Liver (tissue), 9 donors: ENCODE data around the gene RPS6KA3. TPM values are rescaled to one million over a fixed set of nuclear protein-coding genes. Genes with fewer than 3 reads are reported as not detected.

Experiments used
- DNase-seq: peaks from one replicate; pipeline ENCODE4 v3.0.0-alpha.2; 2017; ENCODE audit warnings: low spot score
- H3K27ac ChIP-seq, 2 donors: one replicate each; pipeline ENCODE4 v1.7.0; 2013; ENCODE audit warnings: inconsistent platforms in 2 of 2, low read length in 2 of 2, control low read depth in 1 of 2, low read depth in 1 of 2, mild to moderate bottlenecking in 1 of 2
- H3K27me3 ChIP-seq, 4 donors: one replicate each; pipeline versions ENCODE4 v1.6.1 to v1.7.0; 2013; ENCODE audit warnings: low read length in 3 of 4, inconsistent platforms in 1 of 4, mild to moderate bottlenecking in 1 of 4, moderate library complexity in 1 of 4; ENCODE audit not compliant: control insufficient read depth in 4 of 4, insufficient read depth in 4 of 4
- H3K36me3 ChIP-seq, 4 donors: one replicate each; pipeline versions ENCODE4 v1.6.1 to v1.7.0; 2013; ENCODE audit warnings: low read length in 3 of 4, mild to moderate bottlenecking in 3 of 4, low read depth in 1 of 4, moderate library complexity in 1 of 4; ENCODE audit not compliant: control insufficient read depth in 4 of 4, insufficient read depth in 3 of 4
- H3K4me1 ChIP-seq, 4 donors: one replicate each; pipeline versions ENCODE4 v1.6.1 to v1.7.0; 2013; ENCODE audit warnings: low read length in 3 of 4, mild to moderate bottlenecking in 3 of 4, moderate library complexity in 1 of 4; ENCODE audit not compliant: control insufficient read depth in 4 of 4, insufficient read depth in 4 of 4
- H3K4me3 ChIP-seq, 3 donors: one replicate each; pipeline versions ENCODE4 v1.6.1 to v1.7.0; 2013; ENCODE audit warnings: low read length in 3 of 3, control low read depth in 1 of 3, low read depth in 1 of 3, mild to moderate bottlenecking in 1 of 3
- H3K9ac ChIP-seq, 2 donors: one replicate each; pipeline ENCODE4 v1.7.0; 2013; ENCODE audit warnings: low read length in 2 of 2, mild to moderate bottlenecking in 2 of 2, moderate library complexity in 2 of 2, control low read depth in 1 of 2, low read depth in 1 of 2
- H3K9me3 ChIP-seq, 4 donors: one replicate each; pipeline versions ENCODE4 v1.6.1 to v1.7.0; 2013; ENCODE audit warnings: low read length in 3 of 4; ENCODE audit not compliant: control insufficient read depth in 4 of 4
- ATF3 ChIP-seq: IDR thresholded peaks from 2 replicates; pipeline ENCODE4 v1.6.1; 2016; ENCODE audit warnings: antibody characterized with exemption
- CTCF ChIP-seq: fragments of 150-350 bp; IDR thresholded peaks from 2 replicates; pipeline ENCODE4 v1.5.1; 2017; ENCODE audit warnings: improper control_type of control experiment, low read depth, low read length; ENCODE audit not compliant: missing input control
- EGR1 ChIP-seq, 2 donors: IDR thresholded peaks; 2 replicates each; pipeline ENCODE4 v1.6.1; 2016 to 2018; ENCODE audit warnings: antibody characterized with exemption in 2 of 2, low read depth in 2 of 2
- FOXA1 ChIP-seq: IDR thresholded peaks from 2 replicates; pipeline ENCODE4 v1.6.1; 2016; ENCODE audit warnings: antibody characterized with exemption
- FOXA2 ChIP-seq: IDR thresholded peaks from 2 replicates; pipeline ENCODE4 v1.6.1; 2016; ENCODE audit warnings: antibody characterized with exemption
- GABPA ChIP-seq, 2 donors: IDR thresholded peaks in 1 of 2; conservative IDR thresholded peaks in 1 of 2; 2 replicates each; pipeline ENCODE4 v1.6.1; 2016; ENCODE audit warnings: antibody characterized with exemption in 2 of 2, mild to moderate bottlenecking in 1 of 2, moderate library complexity in 1 of 2
- HNF4A ChIP-seq, 2 donors: conservative IDR thresholded peaks; 2 replicates each; pipeline ENCODE4 v1.6.1; 2016; ENCODE audit warnings: antibody characterized with exemption in 2 of 2, mild to moderate bottlenecking in 2 of 2
- HNF4G ChIP-seq: IDR thresholded peaks from 2 replicates; pipeline ENCODE4 v1.6.1; 2016; ENCODE audit warnings: antibody characterized with exemption
- JUND ChIP-seq, 2 donors: IDR thresholded peaks; 2 replicates each; pipeline ENCODE4 v1.6.1; 2016; ENCODE audit warnings: antibody characterized with exemption in 2 of 2
- MAX ChIP-seq: IDR thresholded peaks from 2 replicates; pipeline ENCODE4 v1.6.1; 2016; ENCODE audit warnings: antibody characterized with exemption
- NR2F2 ChIP-seq: IDR thresholded peaks from 2 replicates; pipeline ENCODE4 v1.6.1; 2016; ENCODE audit warnings: antibody characterized with exemption
- RAD21 ChIP-seq, 2 donors: IDR thresholded peaks; 2 replicates each; pipeline ENCODE4 v1.6.1; 2016; ENCODE audit warnings: antibody characterized with exemption in 2 of 2, mild to moderate bottlenecking in 2 of 2
- REST ChIP-seq: IDR thresholded peaks from 2 replicates; pipeline ENCODE4 v1.6.1; 2016; ENCODE audit warnings: antibody characterized with exemption, mild to moderate bottlenecking
- RXRA ChIP-seq, 2 donors: IDR thresholded peaks; 2 replicates each; pipeline ENCODE4 v1.6.1; 2017 to 2018; ENCODE audit warnings: antibody characterized with exemption in 2 of 2, mild to moderate bottlenecking in 1 of 2
- SP1 ChIP-seq: IDR thresholded peaks from 2 replicates; pipeline ENCODE4 v1.6.1; 2018; ENCODE audit warnings: antibody characterized with exemption, mild to moderate bottlenecking
- TAF1 ChIP-seq: conservative IDR thresholded peaks from 2 replicates; pipeline ENCODE4 v1.6.1; 2016; ENCODE audit warnings: antibody characterized with exemption, mild to moderate bottlenecking
- YY1 ChIP-seq: IDR thresholded peaks from 2 replicates; pipeline ENCODE4 v1.6.1; 2016; ENCODE audit warnings: antibody characterized with exemption, mild to moderate bottlenecking
- ZBTB33 ChIP-seq: IDR thresholded peaks from 2 replicates; pipeline ENCODE4 v1.6.1; 2016; ENCODE audit warnings: antibody characterized with exemption
- WGBS: extraction: QIAGEN DNeasy Blood & Tissue Kit; methylation state at CpG from one replicate; pipeline ENCODE4 v1.1.7; 2013; 5-methylcytosine and 5-hydroxymethylcytosine counted together
- polyA plus RNA-seq, 2 donors: library from polyadenylated mRNA; stranded (reverse) in 1 of 2; unstranded in 1 of 2; fragments of 200-250 nt in 1 of 2; fragments of >200 nt in 1 of 2; fragmentation: Nextera tagmentation in 1 of 2; extraction: Ambion mirVana in 1 of 2; gene quantifications; one replicate each; pipeline versions ENCODE4 v1.2.1 to v1.2.3, GENCODE V29; 2013 to 2015
- total RNA-seq, 2 donors: library from RNA; depleted of rRNA; stranded (reverse); fragments of >200 nt; gene quantifications; one replicate each; pipeline ENCODE4 v1.2.3, GENCODE V29; 2014
- donor health status: healthy.
- donor health status: healthy.
- donor health status: healthy.
- donor health status: healthy.
- donor health status: healthy.

Gene RPS6KA3
- total and polyA plus RNA-seq, 4 donors: 11.1 to 69.7 (median 38.8) TPM

- WGBS: 98% methylated on average over 3 of the region's 3 CpGs
- TF ChIP-seq NR2F2 (no peak), YY1 (no peak), REST (no peak), GABPA (IDR thresholded peaks at IDR 0.05 in 1 of 2, conservative IDR thresholded peaks at IDR 0.05 in 1 of 2) (no peak), RAD21 (IDR thresholded peaks at IDR 0.05) (no peak), CTCF (no peak)
- Histone ChIP-seq H3K9me3 (no peaks in the 10 kb centered on the region), H3K4me3 (no peak overlapping the region), H3K27ac (no peak overlapping the region), H3K36me3 (no peaks in the 10 kb centered on the region), H3K27me3 (peaks cover 0 to 2% (median 0%) of the 10 kb centered on the region in 4 donors), H3K9ac (no peak overlapping the region), H3K4me1 (peaks cover 0 to 2% (median 0%) of the 10 kb centered on the region in 4 donors)
- no peak for DNase-seq
These were observed 36.3 kb downstream of the RPS6KA3 start for GRCh38 chrX:20230406-20230805.

GRCh38 chrX:20229155-20229554 lies 37.6 kb downstream of the RPS6KA3 start:
- 99% methylated on average over 3 of the region's 3 CpGs for WGBS
- Histone ChIP-seq H3K9me3 (no peaks in the 10 kb centered on the region), H3K4me1 (peaks cover 0 to 4% (median 0%) of the 10 kb centered on the region in 4 donors), H3K4me3 (no peak overlapping the region), H3K27ac (no peak overlapping the region), H3K9ac (no peak overlapping the region), H3K36me3 (no peaks in the 10 kb centered on the region), H3K27me3 (peaks cover 0 to 2% (median 0%) of the 10 kb centered on the region in 4 donors)
- TF ChIP-seq SP1 (no peak), HNF4A (conservative IDR thresholded peaks at IDR 0.05) (no peak), ATF3 (no peak), GABPA (IDR thresholded peaks at IDR 0.05 in 1 of 2, conservative IDR thresholded peaks at IDR 0.05 in 1 of 2) (no peak), RAD21 (IDR thresholded peaks at IDR 0.05) (no peak), FOXA1 (no peak), FOXA2 (no peak), JUND (IDR thresholded peaks at IDR 0.05) (no peak), MAX (no peak), TAF1 (no peak), RXRA (IDR thresholded peaks at IDR 0.05) (no peak), EGR1 (IDR thresholded peaks at IDR 0.05; ENCODE audit: low read depth in 2 of 2) (no peak), YY1 (no peak), CTCF (no peak), NR2F2 (no peak), ZBTB33 (no peak), REST (no peak), HNF4G (no peak)
- DNase-seq: no peak
